GM19238 (cell line): ENCODE results near the gene DIP2C.
"Not testable (repeated sequence)": the region's sequence is repeated elsewhere in the genome, so short reads cannot be mapped to it uniquely, and the experiment has no call there.

Experiments used
- DNase-seq: peaks from one replicate; pipeline ENCODE4 v3.0.0; 2011; ENCODE audit warnings: low spot score; ENCODE audit not compliant: insufficient read length

Gene DIP2C

DNA sequence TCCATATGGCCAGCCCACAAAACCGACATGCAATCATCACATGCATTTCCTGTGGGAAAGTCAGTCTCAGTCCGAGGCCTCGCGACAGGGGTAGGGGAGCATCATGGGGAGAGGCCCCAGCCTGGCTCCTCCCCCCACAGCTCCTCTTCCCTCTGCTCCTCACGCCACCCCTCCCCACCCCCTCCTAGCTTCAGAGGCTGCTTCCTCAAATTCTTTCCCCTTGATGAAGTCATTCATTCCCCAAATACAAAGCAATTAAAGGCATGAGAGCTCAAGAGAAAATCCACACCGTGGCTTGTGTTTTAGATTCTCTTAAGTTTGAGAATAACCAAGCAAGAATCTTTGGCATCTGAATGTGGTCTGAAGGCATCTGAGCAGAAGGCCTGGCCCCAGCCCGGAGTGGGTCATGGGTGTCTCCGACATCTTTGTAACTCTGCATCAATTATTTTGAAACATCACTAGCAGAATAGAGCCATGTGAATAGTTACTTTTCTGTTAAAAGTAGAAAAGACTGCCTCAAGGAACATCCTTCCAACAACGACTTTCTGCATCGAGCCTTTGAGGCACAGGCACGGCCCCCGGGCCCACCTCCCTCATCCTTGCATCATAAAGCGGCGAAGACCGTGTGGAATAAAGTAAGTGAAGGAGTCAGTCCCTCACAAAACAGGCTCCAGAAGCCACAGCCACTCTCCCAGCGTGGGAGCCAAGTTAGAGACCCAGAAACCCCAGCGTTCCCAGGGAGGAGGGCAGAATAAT lies 90.9 kb downstream of the DIP2C start:
- no peak for DNase-seq

DNA sequence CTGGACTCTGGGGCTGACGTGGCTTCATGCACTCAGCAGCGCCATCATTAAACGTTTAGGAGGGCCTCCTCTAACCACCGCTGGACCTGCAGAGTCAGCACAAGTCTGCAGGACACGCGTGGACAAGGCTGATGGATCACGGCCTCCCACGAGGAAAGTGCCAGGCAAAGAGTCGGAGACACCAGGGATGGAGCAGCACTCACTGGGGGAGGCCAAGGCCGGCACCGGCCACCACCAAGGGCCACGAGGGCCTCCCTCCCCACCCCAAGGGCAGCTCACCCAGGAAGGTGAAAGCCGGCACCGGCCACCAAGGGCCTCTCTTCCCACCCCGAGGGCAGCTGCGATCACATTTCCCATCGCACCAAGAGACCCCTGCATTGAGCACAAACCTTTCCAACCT lies 91.5 kb downstream of the DIP2C start:
- DNase-seq = no peak

DNA sequence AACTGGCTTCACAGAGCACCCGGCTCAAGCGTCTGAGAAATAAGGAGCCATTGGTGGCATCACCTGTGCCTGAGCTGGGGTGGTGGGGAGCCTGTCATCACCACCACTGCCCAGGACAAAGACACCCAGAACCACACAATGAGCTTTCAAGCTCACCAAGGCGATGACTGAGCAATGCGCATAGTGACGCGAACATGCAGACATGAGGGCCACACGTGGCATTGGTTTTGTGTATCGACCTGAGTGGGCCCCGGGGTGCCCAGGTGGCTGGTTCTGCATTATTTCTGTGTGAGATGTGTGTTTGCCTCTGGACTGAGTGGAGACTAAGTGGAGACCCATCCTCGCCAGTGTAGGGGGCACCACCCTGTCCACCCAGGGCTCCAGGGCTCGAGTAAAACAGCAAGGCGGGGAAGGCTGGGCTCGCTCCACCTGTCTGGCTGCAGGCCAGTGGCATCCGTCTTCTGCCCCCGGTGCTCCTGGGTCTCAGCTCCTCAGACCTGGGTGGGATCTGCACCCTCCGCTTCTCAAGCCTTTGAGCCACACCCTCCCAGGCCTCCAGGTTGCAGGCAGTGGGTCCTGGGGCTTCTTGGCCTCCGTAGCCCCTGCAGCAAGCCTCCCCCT lies 92.6 kb downstream of the DIP2C start:
- no peak for DNase-seq

- DNase-seq = not testable (repeated sequence)
Measured at GRCh38 chr10:596131-596530, 93.3 kb downstream of the DIP2C start.

- no peak for DNase-seq
Measured at GRCh38 chr10:595473-595872, 94.0 kb downstream of the DIP2C start.

DNA sequence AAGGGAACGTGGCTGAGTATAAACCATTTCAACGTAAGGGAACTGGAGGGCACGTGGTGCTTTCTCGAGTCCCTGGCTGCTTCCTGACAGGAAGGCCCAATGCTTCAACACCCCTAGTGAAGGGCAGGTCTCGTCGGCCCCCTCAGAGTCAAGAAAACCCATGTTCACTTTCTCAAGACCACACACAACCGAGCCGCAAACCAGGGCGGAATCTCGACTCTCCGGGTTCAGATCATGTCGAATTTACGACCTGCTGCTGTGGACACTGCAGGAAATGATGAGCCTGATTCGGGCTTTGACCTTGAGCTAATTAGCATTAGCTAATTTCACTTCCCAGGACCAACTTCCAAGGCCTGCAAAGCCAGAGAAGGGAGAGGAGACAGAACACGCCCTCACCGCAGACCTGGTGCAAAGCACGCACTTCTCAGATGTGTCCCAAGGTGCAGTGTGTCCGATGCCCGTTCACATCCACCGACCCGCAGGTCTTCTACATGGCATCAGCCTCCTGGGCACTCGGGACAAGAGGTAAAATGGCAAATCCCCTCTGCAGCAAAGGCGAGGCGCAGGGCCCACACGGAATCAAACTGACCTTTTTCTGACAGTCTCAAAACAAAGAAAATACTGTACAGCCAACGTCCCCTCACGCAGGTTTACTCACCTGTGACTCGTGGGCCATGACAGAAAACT lies 94.7 kb downstream of the DIP2C start:
- DNase-seq = no peak

GRCh38 chr10:593901-594457 lies 95.5 kb downstream of the DIP2C start:
- no peak for DNase-seq

- no peak for DNase-seq
Measured at GRCh38 chr10:593421-593820, 96.0 kb downstream of the DIP2C start.

GRCh38 chr10:593016-593415 lies 96.5 kb downstream of the DIP2C start:
- no peak for DNase-seq

GRCh38 chr10:591646-592045 lies 97.8 kb downstream of the DIP2C start:
- DNase-seq = no peak

DNA sequence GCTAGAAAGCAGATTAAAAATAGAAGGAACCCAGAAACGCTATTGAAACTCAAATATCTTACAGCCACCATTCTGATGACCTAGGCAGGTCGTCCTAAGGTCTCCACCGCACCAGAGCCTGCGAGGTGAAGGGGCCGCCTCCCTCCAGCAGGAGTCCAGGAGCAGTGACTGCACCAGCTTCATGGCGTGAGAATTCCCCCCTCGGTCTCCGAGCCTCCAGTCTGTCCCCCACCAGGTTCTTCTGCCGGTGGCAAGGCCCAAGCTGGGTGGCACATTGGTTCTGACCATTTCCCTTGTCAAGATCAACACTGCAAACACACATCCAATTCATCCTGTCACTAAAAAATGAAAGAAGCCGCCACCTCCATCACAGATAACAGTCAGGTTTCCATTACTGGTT lies 98.7 kb downstream of the DIP2C start:
- no peak for DNase-seq

DNA sequence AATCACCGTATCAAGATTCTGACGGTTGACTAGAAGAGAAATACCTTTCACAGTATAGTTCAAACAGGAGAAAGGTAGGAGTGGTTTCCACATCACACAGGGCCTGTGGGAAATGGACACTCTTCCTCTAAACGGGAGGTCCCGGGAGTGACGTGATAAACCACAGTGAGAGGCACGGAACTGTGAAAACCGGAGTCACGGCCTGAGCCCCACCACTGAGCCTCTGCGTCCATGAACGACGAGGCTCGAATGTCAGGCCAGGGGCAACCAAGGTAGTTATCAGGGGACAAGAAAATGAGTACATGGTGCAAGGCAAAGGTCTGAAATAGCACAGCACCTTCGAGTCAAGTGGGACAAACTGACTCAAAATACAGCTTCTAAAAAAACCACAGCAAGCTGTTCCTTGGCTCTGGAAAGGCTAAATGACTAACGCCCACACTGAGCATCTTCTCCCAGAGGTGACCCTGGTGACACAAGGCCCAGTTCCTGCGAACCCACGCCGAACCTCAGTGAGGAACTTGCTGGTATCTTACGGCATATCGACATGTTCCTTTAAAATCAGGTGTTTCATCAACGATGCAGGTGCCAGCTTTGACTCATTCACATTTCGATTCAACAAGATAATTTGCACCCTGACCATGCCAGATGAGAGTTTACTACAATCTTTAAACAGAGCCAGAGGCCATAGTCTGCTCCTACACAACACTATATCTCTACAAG lies 99.3 kb downstream of the DIP2C start:
- no peak for DNase-seq

DNA sequence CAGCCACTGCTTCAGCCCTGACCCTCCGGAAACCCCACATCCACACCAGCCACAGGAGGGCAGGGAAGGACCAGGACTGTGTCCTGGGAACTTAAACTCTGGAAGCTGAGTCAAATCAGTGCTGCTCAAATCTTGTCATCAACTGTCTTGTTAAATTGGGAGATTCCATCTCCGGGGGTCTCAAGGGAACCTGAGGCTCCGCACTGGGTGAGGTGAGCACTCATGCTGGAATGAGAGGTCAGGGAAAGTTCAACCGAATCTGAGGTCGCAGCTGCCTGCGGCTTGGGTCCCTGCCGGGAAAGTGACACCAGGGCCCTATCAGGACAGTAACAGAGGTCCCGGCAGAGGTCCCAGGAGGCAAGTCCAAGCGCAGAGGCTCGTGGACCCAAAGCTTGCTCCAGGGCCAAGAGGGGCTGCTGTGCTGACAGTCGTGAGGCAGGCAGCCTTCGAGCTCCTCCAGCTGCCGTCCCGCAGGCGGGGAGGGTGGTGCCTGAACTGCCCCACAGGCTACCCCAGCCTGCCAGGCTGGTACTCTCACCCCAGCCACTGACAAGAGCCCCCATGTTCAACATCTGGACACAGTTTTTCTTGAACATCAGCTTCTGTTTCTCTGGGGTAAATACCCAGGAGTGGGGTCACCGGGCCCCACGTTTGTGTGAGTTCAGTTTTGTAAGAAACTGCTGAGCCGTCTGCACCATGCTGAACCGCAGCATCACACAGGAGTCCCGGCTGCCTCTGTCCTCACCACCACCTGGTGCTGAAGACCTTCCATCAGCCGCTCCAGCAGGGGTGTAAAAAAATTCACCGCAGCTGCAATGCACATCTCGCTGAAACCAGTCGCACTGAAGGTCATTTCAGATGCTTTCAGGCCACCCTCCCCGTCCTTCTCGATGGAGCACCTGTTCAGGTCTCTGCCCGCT lies 101.0 kb downstream of the DIP2C start:
- DNase-seq = no peak

- no peak for DNase-seq
Measured at GRCh38 chr10:586716-587115, 102.8 kb downstream of the DIP2C start.

- DNase-seq = no peak
Measured at GRCh38 chr10:586151-586550, 103.3 kb downstream of the DIP2C start.

DNA sequence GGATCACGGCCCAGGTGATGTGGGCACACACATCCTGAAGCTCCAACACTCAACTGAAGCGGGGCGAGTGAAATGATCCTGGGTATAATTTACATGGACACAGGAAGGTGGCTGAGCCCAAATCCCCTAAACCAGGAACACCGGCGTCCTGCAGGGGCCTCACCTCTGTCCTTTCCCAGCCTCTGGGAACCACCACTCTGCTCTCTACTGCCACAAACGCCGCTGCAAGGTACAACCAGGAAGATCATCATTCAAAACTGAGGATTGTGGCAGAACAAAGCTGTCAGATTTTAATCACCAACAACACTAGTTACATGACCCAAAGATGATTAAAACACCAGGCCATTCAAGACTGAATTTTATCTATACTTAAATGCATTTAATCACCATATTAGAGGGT lies 104.0 kb downstream of the DIP2C start:
- DNase-seq = no peak

- DNase-seq = not testable (repeated sequence)
Measured at GRCh38 chr10:584497-585290, 104.8 kb downstream of the DIP2C start.

GRCh38 chr10:583433-583832 lies 106.0 kb downstream of the DIP2C start:
- DNase-seq = no peak

- DNase-seq = no peak
Measured at GRCh38 chr10:581776-582330, 107.6 kb downstream of the DIP2C start.
